Stimulated activated CD8-positive, alpha-beta memory T cell treated with anti-CD3 and anti-CD28 coated beads, Interleukin-4, amount 100 ng/mL, for 48 hours (primary cell): Measurements from ENCODE around the gene DPCD.
"Not testable (repeated sequence)": the region's sequence is repeated elsewhere in the genome, so short reads cannot be mapped to it uniquely, and the experiment has no call there.

Source experiments
- DNase-seq: peaks from one replicate; pipeline ENCODE4 v3.0.0-alpha.2; 2020

DPCD gene

GRCh38 chr10:101588879-101589278 is 758 bp downstream of the DPCD start:
- no peak for DNase-seq

GRCh38 chr10:101593331-101593730 is 5.2 kb downstream of the DPCD start:
- DNase-seq, result not testable (repeated sequence)

GRCh38 chr10:101595591-101596433 is 7.7 kb downstream of the DPCD start:
- DNase-seq, result no peak

- no peak for DNase-seq
Observed at GRCh38 chr10:101597091-101597900, 9.2 kb downstream of the DPCD start.

- DNase-seq, result no peak
Observed at GRCh38 chr10:101601541-101601940, 13.4 kb downstream of the DPCD start.

- DNase-seq, result peak; percentile 88
Observed at GRCh38 chr10:101602761-101603398, 14.8 kb downstream of the DPCD start.

- DNase-seq, result no peak
Observed at GRCh38 chr10:101607124-101607523, 19.0 kb downstream of the DPCD start.

- no peak for DNase-seq
Observed at GRCh38 chr10:101609481-101609880, 21.4 kb downstream of the DPCD start.

- DNase-seq, result peak; percentile 42
Observed at GRCh38 chr10:101611096-101611905, 23.2 kb downstream of the DPCD start.

- no peak for DNase-seq
Observed at GRCh38 chr10:101612086-101612485, 24.0 kb downstream of the DPCD start.

GRCh38 chr10:101612872-101613271 is 24.8 kb downstream of the DPCD start:
- DNase-seq, result no peak

GRCh38 chr10:101613646-101614045 is 25.5 kb downstream of the DPCD start:
- no peak for DNase-seq

- no peak for DNase-seq
Observed at GRCh38 chr10:101614663-101615524, 26.8 kb downstream of the DPCD start.

GRCh38 chr10:101615525-101616116 is 27.5 kb downstream of the DPCD start:
- DNase-seq, result no peak

GRCh38 chr10:101616415-101617101 is 28.4 kb downstream of the DPCD start:
- no peak for DNase-seq

- DNase-seq, result no peak
Observed at GRCh38 chr10:101617102-101617823, 29.1 kb downstream of the DPCD start.

- DNase-seq, result no peak
Observed at GRCh38 chr10:101617824-101618568, 29.9 kb downstream of the DPCD start.

- DNase-seq, result no peak
Observed at GRCh38 chr10:101618871-101619270, 30.8 kb downstream of the DPCD start.

GRCh38 chr10:101619983-101620382 is 31.9 kb downstream of the DPCD start:
- DNase-seq, result no peak
